Heart right ventricle (tissue), 16 donors: ENCODE results near the gene KCNE2. TPM values are rescaled to one million over a fixed set of nuclear protein-coding genes. Genes with fewer than 3 reads are reported as not detected.

Experiments
- ATAC-seq, 8 donors: fragments of 200-7000 bp; cut with Tn5 transposase; one replicate each; pipeline ENCODE4 v1.9.1; 2020; ENCODE audit warnings: mild to moderate bottlenecking in 8 of 8, moderate library complexity in 8 of 8, moderate number of reproducible peaks in 1 of 8
- DNase-seq, 2 donors: peaks; one replicate each; pipeline ENCODE4 v3.0.0-alpha.2; 2020
- H3K27ac ChIP-seq, 10 donors: fragments of 200-600 bp; sonication (generic) in 2 of 10; one replicate each; pipeline versions ENCODE4 v1.5.0 to v1.8.0; 2020 to 2022; ENCODE audit warnings: mild to moderate bottlenecking in 3 of 10
- H3K27me3 ChIP-seq, 7 donors: fragments of 200-600 bp; one replicate each; pipeline ENCODE4 v1.8.0; 2021 to 2022; ENCODE audit warnings: mild to moderate bottlenecking in 2 of 7
- H3K36me3 ChIP-seq, 9 donors: fragments of 200-600 bp; sonication (generic) in 1 of 9; one replicate each; pipeline versions ENCODE4 v1.5.0 to v1.8.0; 2020 to 2022; ENCODE audit warnings: mild to moderate bottlenecking in 2 of 9
- H3K4me1 ChIP-seq, 9 donors: fragments of 200-600 bp; sonication (generic) in 1 of 9; one replicate each; pipeline versions ENCODE4 v1.5.0 to v1.8.0; 2020 to 2022; ENCODE audit warnings: mild to moderate bottlenecking in 4 of 9
- H3K4me3 ChIP-seq, 10 donors: fragments of 200-600 bp; sonication (generic) in 2 of 10; one replicate each; pipeline versions ENCODE4 v1.5.0 to v1.8.0; 2020 to 2022; ENCODE audit warnings: mild to moderate bottlenecking in 7 of 10, moderate library complexity in 2 of 10
- H3K9me3 ChIP-seq, 11 donors: fragments of 200-600 bp in 10 of 11; sonication (generic) in 2 of 11; one replicate each; pipeline versions ENCODE4 v1.5.0 to v1.8.0; 2013 to 2022; ENCODE audit warnings: mild to moderate bottlenecking in 2 of 11, control low read depth in 1 of 11, moderate library complexity in 1 of 11
- WGBS, 2 donors: extraction: QIAGEN DNeasy Blood & Tissue Kit; methylation state at CpG; one replicate each; pipeline ENCODE4 v1.1.7; 2013; ENCODE audit warnings: inconsistent platforms in 1 of 2; 5-methylcytosine and 5-hydroxymethylcytosine counted together
- intact Hi-C, 10 donors: fragments of 100-400 bp; cut with DNase I; formaldehyde crosslinking; loops; one replicate each; pipeline versions ENCODE4 v1.11.1 to v1.14.2; 2022
- polyA plus RNA-seq, 2 donors: library from polyadenylated mRNA; stranded (reverse); fragments of 200-250 nt; gene quantifications; one replicate each; pipeline ENCODE4 v1.2.3, GENCODE V29; 2013
- total RNA-seq, 10 donors: library from RNA; stranded (reverse); fragmentation: NEBNext Ultra II Directional in 3 of 10; extraction: Animal tissue kit (Norgen Biotek cat#: 25700) in 3 of 10; gene quantifications; one replicate each; pipeline versions ENCODE4 v1.2.1 to v1.2.4, GENCODE V29; 2021 to 2023
- TF ChIP-seq, protein P1 (sequence below), 9 donors: fragments of 200-600 bp; sonication (generic) in 2 of 9; IDR thresholded peaks; one replicate each; pipeline versions ENCODE4 v1.5.0 to v1.8.0; 2021 to 2022; ENCODE audit warnings: antibody characterized with exemption in 9 of 9, mild to moderate bottlenecking in 5 of 9, moderate library complexity in 1 of 9
- donor health status: Arrhythmogenic right ventricular cardiomyopathy.
- donor health status: ischemic (EF 13 %, LVEDD 7.1; RV severe dilation, severe dysfunction).
- donor health status: healthy with polysubstance abuse.
- donor health status: DM: no; HTN: yes; CAD: no.
- donor health status: DM: no; HTN: no; CAD: no.
- donor health status: ischemic (EF 25% LVEDD 6.9; RV normal size, moderate dysfunction).
- donor health status: ischemic (EF 25% LVEDD 5.7; RV mildly dilated, moderate dysfunction).
- donor health status: healthy.
- donor health status: DM: yes; HTN: yes; CAD: no.
- donor health status: Ischemic cardiomyopathy.
- donor health status: ischemic (EF 35%, LVEDD 5.7; RV mildly dilated, moderate dysfunction).
- donor health status: nonischemic (EF 11% LVEDD 7.7; RV severe dilation, severe dysfunction).
- donor health status: DM: yes; HTN: yes; CAD: no.
- donor health status: PGD.
- donor health status: ischemic (EF 29% LVEDD 5.4; RV normal size, mild dysfunction).
- donor health status: nonischemic (EF 23%, LVEDD 6.1; RV moderate dilation, normal function).

The KCNE2 gene
- total and polyA plus RNA-seq, 12 donors, result 0.04 to 0.73 TPM; not detected in 10

DNA sequence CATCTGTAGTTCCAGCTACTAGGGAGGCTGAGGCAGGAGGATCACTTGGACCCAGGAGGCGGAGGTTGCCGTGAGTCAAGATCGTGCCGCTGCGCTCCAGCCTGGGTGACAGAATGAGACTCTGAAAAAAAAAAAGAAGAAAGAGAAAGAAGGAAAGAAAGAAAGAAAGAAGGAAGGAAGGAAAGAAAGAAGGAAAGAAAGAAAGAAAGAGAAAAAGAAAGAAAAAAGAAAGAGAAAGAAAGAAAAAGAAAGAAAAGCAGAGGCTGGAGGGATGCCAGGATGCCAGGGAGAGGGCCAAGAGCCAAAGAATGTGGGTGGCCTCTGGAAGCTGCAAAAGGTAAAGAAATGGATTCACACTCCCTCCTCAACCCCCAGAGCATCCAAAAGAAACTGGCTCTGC is 8.2 kb upstream of the KCNE2 start:
- peaks cover 0 to 8% (median 0%) of the 10 kb centered on the region in 9 donors for H3K4me1 ChIP-seq
- H3K36me3 ChIP-seq, result no peaks in the 10 kb centered on the region
- TF ChIP-seq, protein P1, sequence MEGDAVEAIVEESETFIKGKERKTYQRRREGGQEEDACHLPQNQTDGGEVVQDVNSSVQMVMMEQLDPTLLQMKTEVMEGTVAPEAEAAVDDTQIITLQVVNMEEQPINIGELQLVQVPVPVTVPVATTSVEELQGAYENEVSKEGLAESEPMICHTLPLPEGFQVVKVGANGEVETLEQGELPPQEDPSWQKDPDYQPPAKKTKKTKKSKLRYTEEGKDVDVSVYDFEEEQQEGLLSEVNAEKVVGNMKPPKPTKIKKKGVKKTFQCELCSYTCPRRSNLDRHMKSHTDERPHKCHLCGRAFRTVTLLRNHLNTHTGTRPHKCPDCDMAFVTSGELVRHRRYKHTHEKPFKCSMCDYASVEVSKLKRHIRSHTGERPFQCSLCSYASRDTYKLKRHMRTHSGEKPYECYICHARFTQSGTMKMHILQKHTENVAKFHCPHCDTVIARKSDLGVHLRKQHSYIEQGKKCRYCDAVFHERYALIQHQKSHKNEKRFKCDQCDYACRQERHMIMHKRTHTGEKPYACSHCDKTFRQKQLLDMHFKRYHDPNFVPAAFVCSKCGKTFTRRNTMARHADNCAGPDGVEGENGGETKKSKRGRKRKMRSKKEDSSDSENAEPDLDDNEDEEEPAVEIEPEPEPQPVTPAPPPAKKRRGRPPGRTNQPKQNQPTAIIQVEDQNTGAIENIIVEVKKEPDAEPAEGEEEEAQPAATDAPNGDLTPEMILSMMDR (IDR thresholded peaks at IDR 0.05), result no peak
- ATAC-seq, result no peak
- H3K9me3 ChIP-seq, result peaks cover 0 to 10% (median 0%) of the 10 kb centered on the region in 11 donors
- intact Hi-C loops, result no loop called here
- no peak overlapping the region for H3K4me3 ChIP-seq
- no peak for DNase-seq
- H3K27me3 ChIP-seq, result peaks cover 0 to 12% (median 0%) of the 10 kb centered on the region in 7 donors
- H3K27ac ChIP-seq, result no peak overlapping the region
- WGBS, 2 donors, result 95 to 98% methylated on average over 5 of the region's 5 CpGs

DNA sequence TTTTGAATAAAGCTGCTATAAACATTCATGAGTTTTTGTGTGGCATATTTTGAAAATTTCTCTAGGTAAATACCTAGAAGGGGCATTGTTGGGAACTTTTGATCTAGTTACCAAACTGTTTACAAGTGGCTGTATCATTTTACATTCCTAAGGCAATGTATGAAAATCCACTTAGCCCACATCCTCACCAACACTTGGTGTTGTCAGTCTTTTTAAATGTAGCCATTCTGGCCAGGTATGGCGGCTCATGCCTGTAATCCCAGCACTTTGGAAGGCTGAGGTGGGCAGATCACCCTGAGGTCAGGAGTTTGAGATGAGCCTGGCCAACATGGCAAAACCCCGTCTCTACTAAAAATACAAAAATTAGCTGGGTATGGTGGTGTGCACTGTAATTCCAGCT is 5.9 kb upstream of the KCNE2 start:
- H3K4me3 ChIP-seq, result no peak overlapping the region
- DNase-seq, result no peak
- no peaks in the 10 kb centered on the region for H3K36me3 ChIP-seq
- H3K9me3 ChIP-seq, result peaks cover 0 to 10% (median 0%) of the 10 kb centered on the region in 11 donors
- no peak overlapping the region for H3K27ac ChIP-seq
- 94 to 98% methylated on average over 2 of the region's 2 CpGs for WGBS, 2 donors
- H3K27me3 ChIP-seq, result peaks cover 0 to 19% (median 0%) of the 10 kb centered on the region in 7 donors
- no peak for ATAC-seq
- peaks cover 0 to 8% (median 0%) of the 10 kb centered on the region in 9 donors for H3K4me1 ChIP-seq
- intact Hi-C loops, result no loop called here
- TF ChIP-seq, protein P1 (IDR thresholded peaks at IDR 0.05), result no peak

DNA sequence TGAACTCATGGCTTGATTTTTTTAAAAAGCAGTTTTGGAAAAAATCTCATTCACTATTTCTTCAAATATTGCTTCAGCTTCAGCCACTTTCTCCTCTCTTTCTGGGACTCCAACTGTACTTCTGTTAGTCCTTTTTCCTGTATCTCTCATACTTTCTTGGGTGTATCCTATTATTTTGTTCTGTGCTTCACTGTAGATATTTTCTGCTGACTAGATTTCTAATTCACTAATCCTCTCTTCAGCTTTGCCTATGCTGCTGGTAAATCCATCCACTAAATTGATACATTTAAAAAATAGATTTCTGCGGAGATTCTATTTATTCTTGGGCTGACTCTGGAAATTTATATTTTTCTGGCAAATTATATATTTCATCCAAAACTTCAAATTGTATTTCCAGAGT is 4.9 kb upstream of the KCNE2 start:
- H3K9me3 ChIP-seq, result peaks cover 0 to 10% (median 0%) of the 10 kb centered on the region in 11 donors
- intact Hi-C loops, result no loop called here
- TF ChIP-seq, protein P1 (IDR thresholded peaks at IDR 0.05), result no peak

DNA sequence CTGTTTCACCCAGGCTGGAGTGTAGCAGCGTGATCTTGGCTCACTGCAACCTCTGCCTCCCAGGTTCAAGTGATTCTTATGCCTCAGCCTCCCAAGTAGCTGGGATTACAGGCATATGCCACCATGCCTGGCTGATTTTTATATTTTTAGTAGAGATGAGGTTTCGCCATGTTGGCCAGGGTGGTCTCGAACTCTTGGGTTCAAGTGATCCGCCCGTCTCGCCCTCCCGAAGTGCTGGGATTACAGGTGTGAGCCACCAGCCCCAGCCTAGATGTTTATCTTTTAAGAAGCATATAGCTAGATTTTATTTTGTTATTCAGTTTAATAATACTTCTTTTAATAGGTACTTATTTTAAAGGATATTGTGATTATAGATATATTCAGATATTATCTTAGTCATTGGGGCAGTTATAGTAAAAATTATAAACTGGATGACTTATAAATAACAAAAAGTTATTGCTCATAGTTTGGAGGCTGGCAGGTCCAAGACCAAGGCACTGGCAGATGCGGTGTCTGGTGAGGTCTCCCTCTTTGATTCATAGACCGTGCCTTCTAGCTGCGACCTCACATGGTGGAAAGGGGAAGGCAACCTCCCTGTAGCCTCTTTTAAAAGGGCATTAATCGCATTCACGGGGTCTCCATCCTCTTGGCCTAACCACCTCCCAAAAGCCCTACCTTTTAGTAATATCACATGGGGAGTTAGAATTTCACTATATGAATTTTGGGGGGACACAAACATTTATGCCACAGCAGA is 3.1 kb upstream of the KCNE2 start:
- TF ChIP-seq, protein P1 (IDR thresholded peaks at IDR 0.05), result no peak
- Histone ChIP-seq H3K4me1 (no peaks in the 10 kb centered on the region), H3K9me3 (peaks cover 0 to 10% (median 0%) of the 10 kb centered on the region in 11 donors), H3K4me3 (no peak overlapping the region), H3K36me3 (no peaks in the 10 kb centered on the region), H3K27me3 (peaks cover 0 to 19% (median 0%) of the 10 kb centered on the region in 7 donors), H3K27ac (no peak overlapping the region)
- DNase-seq, result no peak
- WGBS, 2 donors, result 87 to 92% methylated on average over 12 of the region's 12 CpGs
- ATAC-seq, result no peak
- intact Hi-C loops, result no loop called here

More for the DNA sequence above, 4.9 kb upstream of the KCNE2 start:
- DNase-seq, result no peak
- H3K27ac ChIP-seq, result no peak overlapping the region
- peaks cover 0 to 8% (median 0%) of the 10 kb centered on the region in 9 donors for H3K4me1 ChIP-seq
- peaks cover 0 to 19% (median 0%) of the 10 kb centered on the region in 7 donors for H3K27me3 ChIP-seq
- no peak for ATAC-seq
- no peaks in the 10 kb centered on the region for H3K36me3 ChIP-seq
- no peak overlapping the region for H3K4me3 ChIP-seq
- WGBS, 2 donors, result 48 to 95% methylated on average over 1 of the region's 1 CpG
